GM12878 (cell line): ENCODE data around the gene ADIPOR1. TPM values are rescaled to one million over a fixed set of nuclear protein-coding genes. Genes with fewer than 3 reads are reported as not detected.

ENCODE experiments used
- ATF3 ChIP-seq: IDR thresholded peaks from 2 replicates; pipeline ENCODE4 v1.6.1; 2011; ENCODE audit warnings: low read depth, mild to moderate bottlenecking, low read length, moderate library complexity, borderline replicate concordance; ENCODE audit errors: extremely low read depth
- BRCA1 ChIP-seq: IDR thresholded peaks from 2 replicates; pipeline ENCODE4 v1.6.1; 2011; ENCODE audit warnings: low read depth, low read length, improper control_type of control experiment
- EGR1 ChIP-seq, 2 experiments: IDR thresholded peaks; 1 replicate in 1 of 2; 2 replicates in 1 of 2; pipeline ENCODE4 v1.6.1; 2011 to 2012; ENCODE audit warnings: low read depth in 2 of 2, low read length in 2 of 2, borderline replicate concordance in 1 of 2, mild to moderate bottlenecking in 1 of 2, moderate library complexity in 1 of 2
- HSF1 ChIP-seq: fragments of 150-350 bp; IDR thresholded peaks from 2 replicates; pipeline ENCODE4 v1.6.1; 2014; ENCODE audit warnings: mild to moderate bottlenecking, low read depth, low read length
- IKZF1 ChIP-seq: fragments of 450-650 bp; conservative IDR thresholded peaks from 2 replicates; pipeline ENCODE4 v1.6.1; 2017; ENCODE audit warnings: antibody characterized with exemption, mild to moderate bottlenecking
- IRF5 ChIP-seq: fragments of 450-650 bp; IDR thresholded peaks from 2 replicates; pipeline ENCODE4 v1.6.1; 2017; ENCODE audit warnings: borderline replicate concordance
- LARP7 ChIP-seq: fragments of 450-650 bp; IDR thresholded peaks from 2 replicates; pipeline ENCODE4 v1.6.1; 2017; ENCODE audit warnings: mild to moderate bottlenecking
- MXI1 ChIP-seq: fragments of 150-350 bp; IDR thresholded peaks from 2 replicates; pipeline ENCODE4 v1.6.1; 2011; ENCODE audit warnings: low read depth, mild to moderate bottlenecking, inconsistent platforms, low read length, improper control_type of control experiment
- NFIC ChIP-seq: IDR thresholded peaks from 2 replicates; pipeline ENCODE4 v1.6.1; 2012; ENCODE audit warnings: low read depth, mild to moderate bottlenecking, inconsistent platforms, low read length, moderate library complexity
- PAX8 ChIP-seq: fragments of 450-650 bp; IDR thresholded peaks from 2 replicates; pipeline ENCODE4 v1.6.1; 2017; ENCODE audit warnings: mild to moderate bottlenecking, moderate library complexity
- POLR2AphosphoS2 ChIP-seq: IDR thresholded peaks from 2 replicates; pipeline ENCODE4 v1.6.1; 2011; ENCODE audit warnings: low read depth, mild to moderate bottlenecking, low read length, improper control_type of control experiment, moderate library complexity
- RFX5 ChIP-seq: IDR thresholded peaks from 2 replicates; pipeline ENCODE4 v1.6.1; 2011; ENCODE audit warnings: low read depth, low read length, improper control_type of control experiment
- SMAD1 ChIP-seq: fragments of 450-650 bp; IDR thresholded peaks from 2 replicates; pipeline ENCODE4 v1.6.1; 2018; ENCODE audit warnings: mild to moderate bottlenecking, low read depth; ENCODE audit not compliant: partially characterized antibody
- SMARCA5 ChIP-seq: fragments of 450-650 bp; IDR thresholded peaks from 2 replicates; pipeline ENCODE4 v1.6.1; 2017; ENCODE audit warnings: mild to moderate bottlenecking
- SREBF1 ChIP-seq: IDR thresholded peaks from 2 replicates; pipeline ENCODE4 v1.6.1; 2012; ENCODE audit warnings: mild to moderate bottlenecking, low read length
- STAT1 ChIP-seq: fragments of 450-650 bp; conservative IDR thresholded peaks from 2 replicates; pipeline ENCODE4 v1.6.1; 2014; ENCODE audit warnings: antibody characterized with exemption, mild to moderate bottlenecking
- SUPT20H ChIP-seq: IDR thresholded peaks from 2 replicates; pipeline ENCODE4 v1.6.1; 2011; ENCODE audit warnings: low read depth, mild to moderate bottlenecking, low read length, moderate library complexity, borderline replicate concordance; ENCODE audit not compliant: control insufficient read depth
- TAF1 ChIP-seq: IDR thresholded peaks from 2 replicates; pipeline ENCODE4 v1.6.1; 2011; ENCODE audit warnings: mild to moderate bottlenecking, low read depth, low read length, borderline replicate concordance
- TCF12 ChIP-seq: IDR thresholded peaks from 2 replicates; pipeline ENCODE4 v1.6.1; 2011; ENCODE audit warnings: low read depth, mild to moderate bottlenecking, low read length
- ZBED1 ChIP-seq: IDR thresholded peaks from 2 replicates; pipeline ENCODE4 v1.6.1; 2016; ENCODE audit warnings: borderline replicate concordance
- polyA plus RNA-seq, 11 experiments: library from polyadenylated mRNA; depleted of rRNA in 4 of 11; unstranded in 6 of 11; stranded (reverse) in 5 of 11; fragments of >200 nt; fragmentation: Nextera tagmentation in 4 of 11; fragmentation: Illumina TruSeq in 1 of 11; extraction: Ambion mirVana in 4 of 11; extraction: Trizol in 1 of 11; gene quantifications; 1 replicate in 1 of 11; 2 replicates in 10 of 11; pipeline versions ENCODE4 v1.2.1 to v1.2.3, GENCODE V29; 2011 to 2016; ENCODE audit warnings: inconsistent platforms in 2 of 11, missing spikeins in 2 of 11, low read depth in 1 of 11
- total RNA-seq, 4 experiments: library from RNA; depleted of rRNA in 3 of 4; stranded (reverse); fragments of >200 nt in 3 of 4; fragmentation: Illumina TruSeq in 1 of 4; extraction: Trizol in 1 of 4; gene quantifications; 2 replicates each; pipeline versions ENCODE4 v1.2.1 to v1.2.3, GENCODE V29; 2013 to 2021
- TF ChIP-seq, protein P1 (sequence below): fragments of 450-650 bp; IDR thresholded peaks from 2 replicates; pipeline ENCODE4 v1.6.1; 2016; ENCODE audit warnings: mild to moderate bottlenecking, moderate library complexity, borderline replicate concordance

ADIPOR1 gene
- total and polyA plus RNA-seq, 10 of the 15 experiments (the other 5 are each of a cell fraction or from before 2014, with no cell fraction given), result 18.4 to 122 (median 65.6) TPM

DNA sequence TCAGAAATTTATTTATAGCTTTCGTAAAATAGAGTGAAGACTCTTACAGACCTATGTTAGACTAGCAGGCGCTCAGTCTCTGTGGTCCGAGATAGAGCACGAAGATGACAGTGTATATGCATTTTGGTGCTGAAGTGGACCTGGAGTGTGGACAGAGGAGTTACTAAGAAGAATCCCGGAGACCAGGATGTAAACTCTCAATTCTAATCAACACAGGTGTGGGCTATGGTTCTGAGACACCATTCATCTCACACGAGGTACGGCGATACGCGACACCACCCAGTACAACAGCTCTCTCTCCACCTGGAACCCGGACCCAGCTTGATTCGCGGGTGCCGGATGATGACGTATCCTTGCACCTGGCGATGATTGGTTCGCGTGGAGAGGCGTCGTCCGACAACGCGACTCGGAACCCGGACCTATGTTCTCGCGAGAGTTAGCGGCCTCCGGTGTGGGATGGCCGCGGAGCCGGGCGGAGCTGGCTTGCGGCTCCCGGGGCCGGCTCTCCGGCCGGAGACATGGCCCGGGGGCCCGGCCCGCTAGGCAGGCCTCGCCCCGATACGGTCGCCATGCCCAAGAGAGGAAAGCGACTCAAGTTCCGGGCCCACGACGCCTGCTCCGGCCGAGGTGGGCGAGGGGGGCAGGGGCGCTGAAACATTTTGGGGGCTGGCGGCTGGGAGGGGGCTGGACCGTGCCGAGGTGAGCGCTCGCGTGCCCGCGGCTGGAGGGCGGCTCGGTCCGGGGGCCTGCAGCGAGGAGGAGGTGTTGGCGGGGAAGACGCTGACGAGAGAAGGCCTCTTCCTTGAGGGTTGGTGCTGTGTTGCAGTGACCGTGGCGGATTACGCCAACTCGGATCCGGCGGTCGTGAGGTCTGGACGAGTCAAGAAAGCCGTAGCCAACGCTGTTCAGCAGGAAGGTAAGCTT is 49.1 kb upstream of the ADIPOR1 start, which contains the start of gene TMEM183A (continued):
- peak; percentile 73 for TF ChIP-seq TCF12
- TF ChIP-seq POLR2AphosphoS2, result peak; percentile 94
- TF ChIP-seq STAT1, result 0 out of 2 replicates have a peak, but pooled peaks have one; percentile 23
- no peak for TF ChIP-seq HSF1
- TF ChIP-seq TAF1, result peak; percentile 81
- no peak; the same call in none of the 2 replicates for TF ChIP-seq LARP7
- TF ChIP-seq RFX5, result peak; percentile 90
- peak; percentile 56; the same call in 1 of the 2 replicates for TF ChIP-seq IKZF1
- no peak; the same call in 1 of the 2 replicates for TF ChIP-seq NFIC
- TF ChIP-seq SREBF1, result no peak
- TF ChIP-seq BRCA1, result peak; percentile 79
- peak; percentile 84 for TF ChIP-seq SMAD1
- 0 out of 3 replicates have a peak, but pooled peaks of 1 of the 2 experiments have one; percentile 1 for TF ChIP-seq EGR1 (IDR thresholded peaks at IDR 0.05; ENCODE audit: borderline replicate concordance in 1 of 2, low read depth in 2 of 2, low read length in 2 of 2)
- TF ChIP-seq, protein P1, sequence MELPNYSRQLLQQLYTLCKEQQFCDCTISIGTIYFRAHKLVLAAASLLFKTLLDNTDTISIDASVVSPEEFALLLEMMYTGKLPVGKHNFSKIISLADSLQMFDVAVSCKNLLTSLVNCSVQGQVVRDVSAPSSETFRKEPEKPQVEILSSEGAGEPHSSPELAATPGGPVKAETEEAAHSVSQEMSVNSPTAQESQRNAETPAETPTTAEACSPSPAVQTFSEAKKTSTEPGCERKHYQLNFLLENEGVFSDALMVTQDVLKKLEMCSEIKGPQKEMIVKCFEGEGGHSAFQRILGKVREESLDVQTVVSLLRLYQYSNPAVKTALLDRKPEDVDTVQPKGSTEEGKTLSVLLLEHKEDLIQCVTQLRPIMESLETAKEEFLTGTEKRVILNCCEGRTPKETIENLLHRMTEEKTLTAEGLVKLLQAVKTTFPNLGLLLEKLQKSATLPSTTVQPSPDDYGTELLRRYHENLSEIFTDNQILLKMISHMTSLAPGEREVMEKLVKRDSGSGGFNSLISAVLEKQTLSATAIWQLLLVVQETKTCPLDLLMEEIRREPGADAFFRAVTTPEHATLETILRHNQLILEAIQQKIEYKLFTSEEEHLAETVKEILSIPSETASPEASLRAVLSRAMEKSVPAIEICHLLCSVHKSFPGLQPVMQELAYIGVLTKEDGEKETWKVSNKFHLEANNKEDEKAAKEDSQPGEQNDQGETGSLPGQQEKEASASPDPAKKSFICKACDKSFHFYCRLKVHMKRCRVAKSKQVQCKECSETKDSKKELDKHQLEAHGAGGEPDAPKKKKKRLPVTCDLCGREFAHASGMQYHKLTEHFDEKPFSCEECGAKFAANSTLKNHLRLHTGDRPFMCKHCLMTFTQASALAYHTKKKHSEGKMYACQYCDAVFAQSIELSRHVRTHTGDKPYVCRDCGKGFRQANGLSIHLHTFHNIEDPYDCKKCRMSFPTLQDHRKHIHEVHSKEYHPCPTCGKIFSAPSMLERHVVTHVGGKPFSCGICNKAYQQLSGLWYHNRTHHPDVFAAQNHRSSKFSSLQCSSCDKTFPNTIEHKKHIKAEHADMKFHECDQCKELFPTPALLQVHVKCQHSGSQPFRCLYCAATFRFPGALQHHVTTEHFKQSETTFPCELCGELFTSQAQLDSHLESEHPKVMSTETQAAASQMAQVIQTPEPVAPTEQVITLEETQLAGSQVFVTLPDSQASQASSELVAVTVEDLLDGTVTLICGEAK, result peak; percentile 43; the same call in 1 of the 2 replicates
- peak; percentile 79 for TF ChIP-seq MXI1
- no peak for TF ChIP-seq SMARCA5
- TF ChIP-seq PAX8, result peak; percentile 54; the same call in 1 of the 2 replicates
- TF ChIP-seq ATF3, result peak; percentile 41; the same call in 1 of the 2 replicates
- peak; percentile 79 for TF ChIP-seq IRF5
- TF ChIP-seq SUPT20H, result no peak
- TF ChIP-seq ZBED1, result peak; percentile 80
